Calu3 (cell line): ENCODE data around the gene TTC23. TPM values are rescaled to one million over a fixed set of nuclear protein-coding genes. Genes with fewer than 3 reads are reported as not detected.

ENCODE experiments used
- BruUV-seq: library from RNA; stranded (reverse); fragments of 400-500 nt; replicated peaks from 2 replicates; lab custom pipeline; 2021; lab: Mats Ljungman, UMichigan
- CTCF ChIA-PET: fragments of 300-600 bp; sonication (Branson Sonifier 250); formaldehyde crosslinking; loops from one replicate; lab custom pipeline; 2022; ENCODE audit warnings: antibody characterized with exemption; lab: Charles Lee
- DNase-seq: peaks from one replicate; pipeline ENCODE4 v3.0.0; 2022
- H3K27ac Mint-ChIP-seq: one replicate; pipeline ENCODE4 v1.8.0; 2022; ENCODE audit warnings: mixed read lengths; ENCODE audit not compliant: unreplicated experiment
- H3K27me3 Mint-ChIP-seq: one replicate; pipeline ENCODE4 v1.8.0; 2022; ENCODE audit warnings: mixed read lengths; ENCODE audit not compliant: unreplicated experiment
- H3K36me3 Mint-ChIP-seq: one replicate; pipeline ENCODE4 v1.8.0; 2022; ENCODE audit warnings: mild to moderate bottlenecking, moderate library complexity, mixed read lengths; ENCODE audit not compliant: insufficient read depth, unreplicated experiment
- H3K4me1 Mint-ChIP-seq: one replicate; pipeline ENCODE4 v1.8.0; 2022; ENCODE audit warnings: mild to moderate bottlenecking, low read depth, mixed read lengths; ENCODE audit not compliant: unreplicated experiment
- H3K4me3 Mint-ChIP-seq: one replicate; pipeline ENCODE4 v1.8.0; 2022; ENCODE audit warnings: mild to moderate bottlenecking, low read depth, moderate library complexity, mixed read lengths; ENCODE audit not compliant: unreplicated experiment
- H3K9me3 Mint-ChIP-seq: one replicate; pipeline ENCODE4 v1.8.0; 2022; ENCODE audit warnings: low read depth, mixed read lengths; ENCODE audit not compliant: unreplicated experiment
- intact Hi-C: fragments of 100-400 bp; cut with micrococcal nuclease; formaldehyde crosslinking; loops from one replicate; pipeline ENCODE4 v1.10.0; 2022; ENCODE audit not compliant: unreplicated experiment
- total RNA-seq: library from RNA; stranded (reverse); gene quantifications from 2 replicates; pipeline ENCODE4 v1.2.3, GENCODE V29; 2022
- TF ChIP-seq, protein P1 (sequence below): fragments of 200-600 bp; IDR thresholded peaks from one replicate; pipeline ENCODE4 v1.8.0; 2022; ENCODE audit warnings: antibody characterized with exemption; ENCODE audit not compliant: unreplicated experiment

TTC23 gene
- total RNA-seq, 1 experiment from 2014 or later: 18.9 TPM

DNA sequence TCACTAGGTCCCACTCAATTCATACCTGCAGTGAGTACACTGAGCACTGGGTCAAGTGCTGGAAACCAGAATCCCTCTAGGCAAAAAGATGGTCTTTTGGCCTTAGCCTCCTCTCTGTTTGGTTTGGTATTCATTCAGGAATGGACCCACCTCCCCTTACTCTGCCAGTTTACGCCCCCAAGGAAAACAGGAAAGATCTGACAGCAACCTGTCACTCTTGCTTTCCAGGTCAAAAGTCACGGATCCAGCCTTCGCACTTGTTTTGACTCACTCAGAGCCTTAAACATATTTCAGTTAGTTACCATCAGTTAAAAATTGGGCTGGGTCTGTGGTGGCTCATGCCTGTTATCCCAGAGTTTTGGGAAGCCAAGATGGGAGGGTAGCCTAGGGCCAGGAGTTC is 76.4 kb downstream of the TTC23 start:
- no peak for DNase-seq
- H3K27me3 Mint-ChIP-seq: no peaks in the 10 kb centered on the region
- BruUV-seq: no TSS peak
- intact Hi-C loops: no loop called here
- H3K9me3 Mint-ChIP-seq: no peaks in the 10 kb centered on the region
- CTCF ChIA-PET: no interaction called here
- no peaks in the 10 kb centered on the region for H3K36me3 Mint-ChIP-seq
- TF ChIP-seq, protein P1, sequence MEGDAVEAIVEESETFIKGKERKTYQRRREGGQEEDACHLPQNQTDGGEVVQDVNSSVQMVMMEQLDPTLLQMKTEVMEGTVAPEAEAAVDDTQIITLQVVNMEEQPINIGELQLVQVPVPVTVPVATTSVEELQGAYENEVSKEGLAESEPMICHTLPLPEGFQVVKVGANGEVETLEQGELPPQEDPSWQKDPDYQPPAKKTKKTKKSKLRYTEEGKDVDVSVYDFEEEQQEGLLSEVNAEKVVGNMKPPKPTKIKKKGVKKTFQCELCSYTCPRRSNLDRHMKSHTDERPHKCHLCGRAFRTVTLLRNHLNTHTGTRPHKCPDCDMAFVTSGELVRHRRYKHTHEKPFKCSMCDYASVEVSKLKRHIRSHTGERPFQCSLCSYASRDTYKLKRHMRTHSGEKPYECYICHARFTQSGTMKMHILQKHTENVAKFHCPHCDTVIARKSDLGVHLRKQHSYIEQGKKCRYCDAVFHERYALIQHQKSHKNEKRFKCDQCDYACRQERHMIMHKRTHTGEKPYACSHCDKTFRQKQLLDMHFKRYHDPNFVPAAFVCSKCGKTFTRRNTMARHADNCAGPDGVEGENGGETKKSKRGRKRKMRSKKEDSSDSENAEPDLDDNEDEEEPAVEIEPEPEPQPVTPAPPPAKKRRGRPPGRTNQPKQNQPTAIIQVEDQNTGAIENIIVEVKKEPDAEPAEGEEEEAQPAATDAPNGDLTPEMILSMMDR: no peak
- H3K27ac Mint-ChIP-seq: no peak overlapping the region
- H3K4me1 Mint-ChIP-seq: no peaks in the 10 kb centered on the region
- no peak overlapping the region for H3K4me3 Mint-ChIP-seq

DNA sequence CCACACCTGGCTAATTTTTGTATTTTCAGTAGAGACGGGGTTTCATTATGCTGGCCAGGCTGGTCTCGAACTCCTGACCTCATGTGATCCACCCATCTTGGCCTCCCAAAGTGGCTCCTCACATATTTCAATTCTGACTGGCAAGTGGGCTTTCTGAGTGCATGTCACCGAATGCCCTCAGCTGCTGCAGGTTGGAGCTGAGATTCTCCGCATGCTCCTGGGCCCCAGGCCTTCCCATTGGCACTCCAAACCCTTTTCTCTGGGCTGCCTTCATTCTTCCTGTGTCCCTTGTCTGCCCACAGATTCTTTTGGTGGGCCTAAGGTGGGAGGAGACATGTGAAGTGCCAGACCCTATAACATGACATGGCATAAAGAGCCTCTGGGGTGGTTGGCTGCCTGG is 77.2 kb downstream of the TTC23 start:
- no peaks in the 10 kb centered on the region for H3K9me3 Mint-ChIP-seq
- CTCF ChIA-PET: interaction anchor here (0.7 kb wide), 1 partner anchor 81 kb away, joined by 7 read pairs; no protein-coding TSS in a partner anchor
- H3K27ac Mint-ChIP-seq: no peak overlapping the region
- no TSS peak for BruUV-seq
- H3K27me3 Mint-ChIP-seq: no peaks in the 10 kb centered on the region
- intact Hi-C loops: no loop called here
- H3K4me1 Mint-ChIP-seq: no peaks in the 10 kb centered on the region
- H3K36me3 Mint-ChIP-seq: no peaks in the 10 kb centered on the region
- no peak overlapping the region for H3K4me3 Mint-ChIP-seq
- TF ChIP-seq, protein P1: no peak
- no peak for DNase-seq

DNA sequence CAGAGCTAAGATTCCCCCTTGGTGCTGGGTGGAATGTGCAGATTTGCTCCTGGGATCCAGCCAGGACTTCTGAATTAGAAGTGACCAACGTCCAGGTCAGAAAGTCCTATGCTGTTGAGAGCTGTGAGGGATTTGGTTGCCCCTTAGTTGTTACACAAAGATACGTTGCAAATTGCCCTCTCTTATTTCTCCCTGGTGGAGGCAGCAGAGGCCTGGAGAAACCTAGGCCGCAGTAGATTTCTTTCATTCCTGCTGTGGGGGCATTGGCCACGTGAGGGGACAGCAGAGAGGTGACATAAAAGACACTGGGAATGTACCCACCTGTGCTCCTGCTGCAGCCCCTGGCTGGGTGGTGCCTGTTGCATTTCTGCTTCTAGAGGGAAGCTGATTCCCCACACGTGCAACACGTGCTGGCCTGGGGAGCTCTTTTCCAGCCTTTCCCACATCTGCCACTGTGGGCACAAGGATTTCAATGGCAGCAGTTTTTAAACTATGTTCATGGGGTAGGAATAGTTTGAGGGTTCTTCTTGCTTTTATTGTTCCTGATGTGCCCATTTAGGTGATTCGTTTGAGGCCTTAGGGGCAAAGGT is 78.8 kb downstream of the TTC23 start:
- H3K27ac Mint-ChIP-seq: no peak overlapping the region
- BruUV-seq: no TSS peak
- H3K36me3 Mint-ChIP-seq: no peaks in the 10 kb centered on the region
- DNase-seq: no peak
- CTCF ChIA-PET: interaction anchor here (0.6 kb wide), 1 partner anchor 653 kb away, joined by 9 read pairs; no protein-coding TSS in a partner anchor
- no peak overlapping the region for H3K4me3 Mint-ChIP-seq
- TF ChIP-seq, protein P1: no peak
- H3K9me3 Mint-ChIP-seq: no peaks in the 10 kb centered on the region
- intact Hi-C loops: no loop called here
- no peaks in the 10 kb centered on the region for H3K4me1 Mint-ChIP-seq
- H3K27me3 Mint-ChIP-seq: no peaks in the 10 kb centered on the region

DNA sequence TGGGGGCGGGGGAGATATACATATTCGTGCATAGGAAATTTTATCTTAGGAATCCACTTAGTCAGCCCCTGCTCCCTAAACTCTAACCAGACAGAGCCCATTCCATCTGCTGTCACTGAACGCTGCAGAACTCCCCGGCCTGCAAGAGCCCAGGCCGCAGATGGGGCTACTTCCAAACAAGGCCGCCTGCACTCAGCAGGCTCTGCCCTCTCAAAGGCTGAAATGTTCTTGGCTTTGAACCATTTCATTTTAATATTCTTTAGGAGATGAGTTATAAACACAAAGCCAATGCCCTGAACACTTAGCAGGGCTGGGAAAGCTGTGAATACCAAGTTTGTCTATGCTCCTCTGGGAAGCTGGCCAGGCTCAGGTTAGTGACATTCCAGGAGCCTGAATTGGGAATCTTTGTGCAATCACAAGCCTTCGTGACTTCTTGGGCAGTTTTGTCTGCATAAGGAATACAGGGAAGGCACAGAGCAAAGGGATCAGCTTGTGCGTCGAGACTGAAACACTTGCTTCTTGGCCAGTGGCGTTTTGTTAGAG is 79.5 kb downstream of the TTC23 start:
- Mint-ChIP-seq H3K4me1 (no peaks in the 10 kb centered on the region), H3K27me3 (no peaks in the 10 kb centered on the region), H3K36me3 (no peaks in the 10 kb centered on the region), H3K9me3 (no peaks in the 10 kb centered on the region), H3K4me3 (no peak overlapping the region), H3K27ac (no peak overlapping the region)
- intact Hi-C loops: no loop called here
- no TSS peak for BruUV-seq
- DNase-seq: no peak
- TF ChIP-seq, protein P1: no peak
- CTCF ChIA-PET: no interaction called here
